ENCODE data around the gene ZNF335.

ZNF335 gene

GRCh38 chr20:45971425-45971674 lies 653 bp downstream of the ZNF335 start:
- TF ChIP-seq, protein P1, sequence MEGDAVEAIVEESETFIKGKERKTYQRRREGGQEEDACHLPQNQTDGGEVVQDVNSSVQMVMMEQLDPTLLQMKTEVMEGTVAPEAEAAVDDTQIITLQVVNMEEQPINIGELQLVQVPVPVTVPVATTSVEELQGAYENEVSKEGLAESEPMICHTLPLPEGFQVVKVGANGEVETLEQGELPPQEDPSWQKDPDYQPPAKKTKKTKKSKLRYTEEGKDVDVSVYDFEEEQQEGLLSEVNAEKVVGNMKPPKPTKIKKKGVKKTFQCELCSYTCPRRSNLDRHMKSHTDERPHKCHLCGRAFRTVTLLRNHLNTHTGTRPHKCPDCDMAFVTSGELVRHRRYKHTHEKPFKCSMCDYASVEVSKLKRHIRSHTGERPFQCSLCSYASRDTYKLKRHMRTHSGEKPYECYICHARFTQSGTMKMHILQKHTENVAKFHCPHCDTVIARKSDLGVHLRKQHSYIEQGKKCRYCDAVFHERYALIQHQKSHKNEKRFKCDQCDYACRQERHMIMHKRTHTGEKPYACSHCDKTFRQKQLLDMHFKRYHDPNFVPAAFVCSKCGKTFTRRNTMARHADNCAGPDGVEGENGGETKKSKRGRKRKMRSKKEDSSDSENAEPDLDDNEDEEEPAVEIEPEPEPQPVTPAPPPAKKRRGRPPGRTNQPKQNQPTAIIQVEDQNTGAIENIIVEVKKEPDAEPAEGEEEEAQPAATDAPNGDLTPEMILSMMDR (IDR thresholded peaks at IDR 0.05), result no peak

DNA sequence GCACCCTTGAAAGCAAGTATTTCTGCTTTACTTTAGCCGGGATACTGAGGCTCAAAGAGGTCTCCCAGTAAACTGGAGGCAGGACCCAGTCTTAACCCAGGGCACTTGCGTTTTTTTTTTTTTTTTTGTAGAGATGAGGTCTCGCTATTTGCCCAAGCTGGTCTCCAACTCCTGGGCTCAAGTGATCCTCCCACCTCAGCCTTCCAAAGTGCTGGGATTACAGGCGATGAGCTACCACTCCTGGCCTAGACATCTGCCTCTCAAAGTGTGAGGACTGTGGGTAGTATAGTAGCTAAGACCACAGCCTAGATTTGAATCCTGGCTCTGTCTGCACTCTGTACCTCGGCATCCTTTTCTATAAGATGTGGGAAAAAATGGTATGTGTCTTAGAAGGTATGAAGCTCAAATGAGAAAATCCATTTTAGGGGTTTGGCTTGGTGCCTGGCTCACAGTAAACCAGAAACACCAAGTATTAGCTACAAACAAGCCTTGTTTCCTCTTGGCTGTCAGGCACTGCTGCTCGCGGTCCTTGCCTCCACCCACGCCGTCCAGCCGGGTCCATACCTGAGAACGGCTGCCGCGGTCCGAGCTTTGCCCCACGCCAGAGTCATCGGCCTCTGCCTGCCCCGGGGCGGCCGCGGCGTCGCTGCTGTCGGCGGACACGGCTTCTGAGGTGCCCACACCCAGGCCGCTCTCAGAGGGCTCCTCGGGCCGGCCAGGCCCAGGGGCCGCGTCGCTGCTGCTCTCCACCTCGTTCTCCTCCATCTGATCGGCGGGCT lies 1.2 kb downstream of the ZNF335 start:
- TF ChIP-seq, protein P1 (IDR thresholded peaks at IDR 0.05), result no peak

DNA sequence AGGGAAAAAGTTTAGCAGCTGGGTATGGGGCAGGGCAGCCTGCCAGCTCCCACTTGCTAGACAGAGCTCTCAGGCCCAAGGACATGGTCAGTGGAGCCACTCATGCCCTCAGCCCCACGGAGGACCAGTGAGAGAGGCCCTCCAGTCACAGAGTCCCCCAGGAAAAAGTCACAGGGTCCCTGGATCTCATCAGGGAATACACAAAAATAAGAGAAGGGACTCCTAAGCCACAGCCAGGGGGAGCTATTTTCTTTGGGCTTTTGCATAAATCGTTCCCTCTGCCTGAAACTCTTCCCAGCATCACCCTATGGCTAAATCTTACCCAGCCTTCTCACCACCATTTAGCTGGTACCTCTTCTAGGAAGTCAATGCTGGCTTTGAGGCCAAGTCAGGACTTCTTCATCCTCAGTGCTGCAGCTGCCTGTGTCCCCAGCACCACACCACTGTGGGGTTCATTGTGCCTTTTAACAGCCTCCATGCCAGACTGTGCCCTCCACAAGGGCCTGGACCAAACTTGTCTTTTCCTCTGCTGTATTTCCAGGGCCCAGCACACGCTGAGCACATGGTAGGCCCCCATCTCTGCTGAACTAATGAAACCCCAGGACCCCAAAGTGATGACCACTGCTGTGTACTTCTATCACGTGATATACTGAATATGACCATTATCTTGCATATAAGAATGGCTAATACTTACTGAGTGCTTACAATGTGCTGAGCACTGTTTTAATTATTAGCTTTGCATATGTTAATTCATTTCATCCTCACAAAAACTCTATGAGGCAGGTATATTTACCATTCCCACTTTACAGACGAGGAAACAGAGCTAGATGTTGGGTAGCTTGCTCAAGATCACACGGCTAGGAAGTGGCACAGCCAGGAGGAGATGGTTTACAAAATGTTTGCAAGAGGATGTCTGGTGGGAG lies 2.0 kb downstream of the ZNF335 start:
- TF ChIP-seq, protein P1 (IDR thresholded peaks at IDR 0.05), result peak; percentile 67

DNA sequence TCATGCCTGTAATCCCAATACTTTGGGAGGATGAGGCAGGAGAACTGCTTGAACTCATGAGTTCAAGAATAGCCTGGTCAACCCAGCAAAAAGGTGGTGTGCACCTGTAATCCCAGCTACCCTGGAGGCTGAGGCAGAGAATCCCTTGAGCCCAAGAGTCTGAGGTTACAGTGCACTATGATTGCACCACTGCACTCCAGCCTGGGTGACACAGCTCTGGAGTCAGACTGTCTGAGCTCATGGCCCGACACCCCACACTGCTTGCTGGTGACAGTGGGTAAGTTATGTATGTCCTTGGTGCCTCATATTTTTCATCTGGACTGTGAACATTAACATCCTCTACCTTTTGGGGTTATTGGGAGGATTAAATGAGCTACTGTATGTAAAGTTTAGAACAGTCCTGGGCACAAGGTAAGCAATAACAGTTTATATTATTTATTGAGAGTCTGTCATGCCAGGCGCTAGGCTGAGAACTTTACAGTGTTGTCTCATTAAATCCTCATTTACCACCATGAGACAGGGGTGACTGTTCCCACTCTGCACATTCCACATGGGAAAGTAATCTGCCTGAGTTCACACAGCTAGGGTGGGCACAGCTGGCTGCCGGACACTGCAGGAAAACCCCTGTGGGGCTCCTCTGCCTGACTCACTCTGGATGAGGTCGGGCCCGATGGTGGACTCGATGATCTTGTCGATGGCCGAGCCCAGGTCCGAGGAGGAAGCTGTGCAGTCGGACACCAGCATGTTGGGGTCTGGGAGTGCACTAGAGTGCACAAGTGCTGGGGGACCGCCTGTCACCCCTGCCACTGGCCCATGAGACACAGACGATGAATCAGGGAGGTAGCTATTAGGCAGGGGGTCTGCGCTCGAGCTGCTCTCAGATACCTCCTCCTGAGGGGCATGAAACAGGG lies 2.9 kb downstream of the ZNF335 start:
- TF ChIP-seq, protein P1 (IDR thresholded peaks at IDR 0.05), result no peak

DNA sequence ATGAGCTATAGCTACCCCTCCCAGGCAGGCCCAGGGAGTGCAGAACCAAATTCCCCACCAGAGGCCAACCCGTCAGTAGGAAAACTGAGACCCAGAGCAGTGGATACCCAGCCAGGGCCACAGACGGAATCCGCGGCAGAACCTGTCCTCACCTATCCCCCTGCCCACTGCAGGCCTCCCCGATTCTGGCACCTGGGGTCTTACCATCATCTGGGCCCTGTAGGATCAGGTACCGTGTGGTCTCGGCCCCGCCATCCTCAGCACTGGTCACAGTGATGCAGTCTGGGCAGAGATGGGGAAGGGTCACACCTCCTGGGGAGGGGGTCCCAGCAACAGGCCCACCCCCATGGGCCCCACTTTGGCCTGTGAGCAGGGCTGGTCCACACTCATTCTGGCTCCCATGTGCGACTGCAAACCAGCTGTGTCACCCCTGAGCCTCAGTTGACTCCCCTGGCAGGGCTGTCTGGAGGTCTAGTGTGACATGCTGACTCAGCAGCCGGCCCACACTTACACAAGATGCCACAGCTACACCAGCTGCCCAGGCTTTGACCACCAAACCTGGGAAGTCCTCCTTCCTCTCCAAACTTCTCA lies 3.8 kb downstream of the ZNF335 start:
- TF ChIP-seq, protein P1 (IDR thresholded peaks at IDR 0.05), result no peak

DNA sequence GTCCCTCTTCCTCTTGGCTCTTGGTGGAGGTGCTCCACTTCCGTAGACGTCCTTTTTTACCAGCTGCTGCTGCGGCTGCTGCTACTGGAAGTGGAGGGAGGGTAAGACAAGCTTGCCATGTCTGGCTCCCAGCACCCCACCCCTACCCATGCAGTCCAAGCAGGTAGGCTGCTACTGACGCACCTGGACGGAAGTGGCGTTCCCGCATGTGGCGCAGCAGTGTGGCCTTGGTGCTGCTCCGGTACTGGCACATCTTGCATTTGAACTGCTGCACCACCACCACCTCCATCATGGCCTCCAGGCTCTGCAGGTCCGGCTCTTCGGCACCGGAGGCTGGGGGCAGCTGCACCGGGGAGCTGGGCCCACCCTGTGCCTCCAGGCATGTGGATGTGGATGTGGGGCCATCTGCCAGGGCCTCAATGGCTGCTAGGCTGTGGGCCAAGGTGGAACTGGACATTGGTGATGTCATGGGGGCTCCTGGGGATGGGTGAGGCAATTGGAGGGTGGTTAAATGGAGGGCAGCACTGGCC lies 4.4 kb downstream of the ZNF335 start:
- TF ChIP-seq, protein P1 (IDR thresholded peaks at IDR 0.05), result no peak
